Vagina (tissue), 2 donors: ENCODE results near the gene TEX13C.

ENCODE experiments used
- CTCF ChIP-seq, 3 experiments: fragments of 450-650 bp in 2 of 3; fragments of 200-600 bp in 1 of 3; sonication (generic) in 1 of 3; IDR thresholded peaks; one replicate each; pipeline ENCODE4 v1.5.1; 2017 to 2019; ENCODE audit warnings: antibody characterized with exemption in 3 of 3, mild to moderate bottlenecking in 2 of 3, moderate library complexity in 2 of 3
- POLR2A ChIP-seq, 2 donors: fragments of 450-650 bp; IDR thresholded peaks; one replicate each; pipeline ENCODE4 v1.6.1; 2017; ENCODE audit warnings: antibody characterized with exemption in 2 of 2, mild to moderate bottlenecking in 2 of 2, moderate library complexity in 2 of 2
- POLR2AphosphoS5 ChIP-seq, 2 donors: sonication (generic); formaldehyde crosslinking; IDR thresholded peaks; one replicate each; pipeline ENCODE4 v1.9.0; 2017; ENCODE audit warnings: antibody characterized with exemption in 2 of 2, mild to moderate bottlenecking in 2 of 2, low read depth in 1 of 2; ENCODE audit not compliant: insufficient read depth in 1 of 2

- TF ChIP-seq CTCF (IDR thresholded peaks at IDR 0.05) (no peak), POLR2AphosphoS5 (IDR thresholded peaks at IDR 0.05; ENCODE audit: insufficient read depth in 1 of 2, low read depth in 1 of 2) (no peak), POLR2A (IDR thresholded peaks at IDR 0.05) (no peak)
Observed at GRCh38 chrX:125374169-125374568, 54.5 kb downstream of the TEX13C start.
